ENCODE data around the gene RPL10A.
A peak's percentile ranks its signal among the peaks of the same experiment; 100 is the strongest.
"Not testable (repeated sequence)": the region's sequence is repeated elsewhere in the genome, so short reads cannot be mapped to it uniquely, and the experiment has no call there.

Gene RPL10A

GRCh38 chr6:35468181-35468979, at the start of gene RPL10A:
Gene RPL10A, plus strand, starts transcription at chr6:35468401. Its CDS starts 34 bp downstream, at chr6:35468435.
- DNase-seq = peak; percentile 93

DNA sequence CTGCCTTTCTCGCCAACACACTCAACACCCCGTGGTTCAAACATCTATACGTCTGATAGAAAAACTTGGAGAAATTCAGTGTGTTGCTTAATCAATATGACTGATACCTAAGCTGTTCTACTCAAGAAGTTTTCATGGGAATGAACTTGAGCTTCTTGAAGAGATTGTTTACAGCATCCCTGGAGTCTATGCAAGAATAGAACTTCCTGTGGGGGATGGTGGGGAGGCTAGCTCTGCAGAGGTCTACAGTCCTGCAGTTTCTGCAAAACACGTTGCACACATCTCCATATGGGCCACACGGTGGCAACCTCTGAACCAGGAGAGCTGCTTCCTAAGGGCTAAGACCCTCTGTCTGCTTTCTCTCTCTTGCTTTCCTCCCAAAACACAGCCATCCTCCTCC, 48.8 kb upstream of the RPL10A start:
- no peak for DNase-seq

- DNase-seq = no peak
Observed at GRCh38 chr6:35419961-35420360, 48.2 kb upstream of the RPL10A start.

DNA sequence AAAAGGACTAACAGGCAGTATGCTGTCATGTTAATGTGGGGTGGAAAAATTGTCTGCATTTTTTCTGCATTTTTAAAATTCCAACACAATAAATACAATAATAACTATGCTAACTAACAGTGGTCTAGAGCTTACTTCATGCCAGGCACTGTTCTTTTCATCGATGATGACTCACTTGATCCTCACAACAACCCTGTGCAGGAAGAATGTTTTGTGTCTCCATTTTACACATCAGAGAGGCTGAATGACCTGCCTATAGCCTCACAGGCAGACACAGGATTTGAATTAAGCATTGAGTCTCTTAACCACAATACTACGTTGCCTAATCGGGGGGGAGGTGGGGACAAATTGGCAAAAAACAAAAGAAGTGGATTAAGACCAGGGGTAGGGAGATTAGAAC, 42.9 kb upstream of the RPL10A start:
- DNase-seq = peak; percentile 8

- no peak for DNase-seq
Observed at GRCh38 chr6:35426074-35426473, 42.1 kb upstream of the RPL10A start.

- no peak for DNase-seq
Observed at GRCh38 chr6:35427435-35427834, 40.8 kb upstream of the RPL10A start.

- DNase-seq = peak; percentile 31
Observed at GRCh38 chr6:35427851-35428321, 40.3 kb upstream of the RPL10A start.

DNA sequence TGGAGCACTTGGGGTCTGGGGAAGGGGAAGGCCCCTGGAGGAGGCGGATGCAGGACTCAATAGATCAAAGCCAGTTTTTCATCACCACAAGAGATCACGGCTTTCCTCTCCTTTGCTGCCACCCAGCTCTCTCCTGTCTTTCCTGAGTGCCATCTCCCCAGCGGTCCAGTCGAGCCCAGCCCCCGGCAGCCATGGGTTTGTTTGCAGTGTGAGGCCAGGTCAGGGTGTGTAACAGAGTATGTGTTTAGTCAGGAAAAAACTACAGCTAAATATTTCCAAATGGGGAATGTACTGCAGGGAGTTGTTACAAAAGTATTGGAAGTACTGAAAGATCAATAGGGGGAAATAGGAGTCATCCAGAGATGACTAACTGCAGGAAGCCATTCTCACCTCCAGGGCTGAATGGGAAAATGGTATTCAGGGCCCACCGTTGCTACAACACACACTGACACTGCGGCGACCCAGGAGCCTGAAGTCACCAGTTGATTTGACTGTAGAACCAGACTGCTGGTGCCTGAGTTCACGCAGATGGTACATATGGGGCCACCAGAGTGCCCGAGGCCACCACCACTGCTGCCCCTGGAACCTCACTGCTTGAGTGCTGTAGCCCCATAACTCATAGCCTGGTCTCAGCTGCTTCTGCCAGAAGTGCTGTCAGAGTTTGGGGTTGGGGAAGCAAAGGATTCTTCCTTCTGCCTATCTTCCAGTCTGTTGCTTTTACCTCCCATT, 39.6 kb upstream of the RPL10A start:
- DNase-seq = peak; percentile 13

DNA sequence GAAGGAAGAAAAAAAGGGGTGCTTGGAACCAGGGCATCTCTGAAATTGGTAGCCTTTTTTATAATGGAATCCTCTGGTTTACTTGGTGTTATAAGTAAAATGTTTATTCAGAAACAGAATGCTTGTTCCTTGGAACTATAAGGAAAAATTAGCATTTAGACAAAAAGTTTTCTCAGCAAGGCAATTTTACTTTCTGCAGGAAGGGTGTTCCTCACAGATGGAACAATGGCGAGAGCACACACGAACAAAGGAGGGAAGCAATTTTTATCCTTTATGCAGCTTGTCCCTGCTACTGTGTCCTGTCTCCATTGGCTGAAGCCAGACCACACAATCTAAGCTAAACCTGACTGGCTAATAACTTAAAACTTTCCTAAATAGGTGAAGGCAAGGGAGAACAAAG, 38.7 kb upstream of the RPL10A start:
- no peak for DNase-seq

GRCh38 chr6:35432291-35432690, 35.9 kb upstream of the RPL10A start:
- no peak for DNase-seq

DNA sequence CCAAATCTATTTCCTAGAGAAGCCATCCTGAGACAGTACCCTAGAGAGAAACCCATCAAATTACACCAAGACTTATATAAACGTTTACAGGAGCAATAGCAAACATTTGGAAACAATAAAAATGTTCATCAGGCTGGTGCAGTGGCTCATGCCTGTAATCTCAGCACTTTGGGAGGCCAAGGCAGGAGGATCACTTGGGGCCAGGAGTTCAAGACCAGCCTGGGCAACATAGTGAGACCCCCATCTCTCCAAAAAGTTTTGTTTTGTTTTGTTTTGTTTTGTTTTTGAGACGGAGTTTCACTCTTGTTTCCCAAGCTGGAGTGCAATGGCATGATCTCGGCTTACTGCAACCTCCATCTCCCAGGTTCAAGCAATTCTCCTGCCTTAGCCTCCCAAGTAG, 35.5 kb upstream of the RPL10A start:
- DNase-seq = not testable (repeated sequence)

DNA sequence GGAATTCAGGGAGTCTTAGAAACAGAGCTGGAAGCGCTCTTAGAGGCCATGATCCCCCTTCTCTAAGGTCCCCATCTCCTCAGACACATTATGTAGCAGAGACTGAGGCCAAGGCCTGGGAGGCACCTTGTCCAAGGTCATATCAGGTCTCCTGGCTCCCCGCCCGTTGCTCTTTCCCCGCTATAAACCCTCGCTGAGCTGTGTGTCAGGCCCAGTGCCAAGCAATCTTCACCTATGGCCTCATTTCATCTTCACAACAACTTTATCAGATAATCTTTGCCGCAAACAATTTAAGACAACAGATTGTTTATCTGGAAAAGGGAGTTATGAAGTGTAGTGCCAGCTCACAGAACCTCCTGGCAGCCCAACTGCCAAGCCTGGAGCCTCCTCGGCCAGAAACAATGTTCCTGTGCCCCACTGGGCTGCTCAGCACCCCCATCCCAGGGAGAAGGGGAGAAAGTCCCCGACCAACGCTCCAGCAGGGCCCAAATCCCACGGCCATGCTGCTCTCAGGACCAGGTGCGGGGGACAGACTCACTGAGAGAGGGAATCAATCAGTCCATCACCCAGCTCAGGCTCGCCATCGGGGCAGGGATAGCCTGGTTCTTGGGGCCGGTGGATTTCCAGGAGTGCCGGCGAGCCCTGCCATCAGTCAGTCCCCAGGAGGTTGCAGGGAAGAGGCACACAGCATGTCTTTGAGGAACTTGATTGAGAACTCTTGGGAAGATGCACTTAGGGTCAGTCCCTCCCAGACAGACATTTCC, 32.9 kb upstream of the RPL10A start:
- DNase-seq = no peak

DNA sequence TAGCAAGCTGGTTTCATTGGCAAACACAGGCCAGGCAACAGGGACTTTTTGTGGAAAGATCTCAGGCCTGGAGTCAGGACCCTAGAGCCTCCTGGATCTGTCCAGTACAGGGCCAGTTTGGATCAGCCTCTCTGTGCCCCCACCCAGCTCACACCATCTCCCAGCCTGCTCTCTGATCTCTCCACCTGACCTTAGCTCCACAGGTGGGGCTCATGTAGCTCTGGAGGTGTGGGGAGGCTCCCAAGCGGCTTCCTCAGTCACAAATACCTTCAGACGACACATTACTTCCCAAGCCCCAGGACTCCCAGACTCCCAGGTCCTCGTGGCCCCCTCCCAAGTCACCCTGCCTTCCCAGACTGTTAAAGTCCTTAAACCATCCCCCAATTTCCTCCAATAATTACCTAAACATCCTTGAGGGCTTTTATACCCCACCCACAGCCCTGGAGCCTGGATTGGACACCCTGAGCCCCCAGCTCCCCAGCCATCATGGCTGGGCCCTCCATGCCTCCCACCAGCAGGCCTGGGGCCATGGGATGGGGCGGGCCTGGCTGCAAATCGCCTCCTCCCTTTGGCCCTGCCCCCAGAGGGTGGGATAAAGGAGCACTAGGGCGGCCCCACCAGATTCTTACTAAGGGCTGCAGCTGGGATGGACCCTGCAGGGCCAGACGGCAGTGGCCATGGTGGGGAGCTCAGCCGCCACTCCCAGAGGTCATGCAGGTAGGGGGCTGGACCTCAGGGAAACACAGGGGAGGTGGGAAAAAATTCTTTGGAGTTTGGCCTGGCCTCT, 31.9 kb upstream of the RPL10A start:
- no peak for DNase-seq

DNA sequence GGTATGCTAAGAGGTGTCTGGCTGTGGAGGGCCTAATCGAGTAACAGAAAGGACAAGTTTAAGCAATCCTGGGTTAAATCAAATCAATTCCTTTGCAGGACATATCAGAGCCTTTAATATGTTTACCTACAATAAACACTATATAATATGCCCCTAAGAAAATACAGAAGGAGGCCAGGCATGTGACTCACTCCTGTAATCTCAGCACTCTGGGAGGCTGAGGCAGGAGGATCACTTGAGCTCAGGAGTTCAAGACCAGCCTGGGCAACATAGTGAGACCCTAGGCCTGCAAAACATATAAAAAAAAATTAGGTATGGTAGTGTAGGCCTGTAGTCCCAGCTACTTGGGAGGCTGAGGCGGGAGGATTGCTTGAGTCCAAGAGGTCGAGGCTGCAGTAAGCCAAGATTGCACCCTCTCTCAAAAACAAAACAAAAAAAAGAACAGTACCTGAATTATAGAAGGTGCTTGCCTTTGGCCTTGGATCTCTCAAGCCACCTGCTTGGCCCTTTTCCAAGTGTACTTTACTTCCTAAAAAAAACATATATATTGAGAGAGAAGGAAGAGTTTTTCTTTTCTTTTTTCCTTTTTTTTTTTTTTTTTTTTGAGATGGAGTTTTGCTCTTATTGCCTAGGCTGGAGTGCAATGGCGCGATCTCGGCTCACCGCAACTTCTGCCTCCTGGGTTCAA, 29.7 kb upstream of the RPL10A start:
- not testable (repeated sequence) for DNase-seq

DNA sequence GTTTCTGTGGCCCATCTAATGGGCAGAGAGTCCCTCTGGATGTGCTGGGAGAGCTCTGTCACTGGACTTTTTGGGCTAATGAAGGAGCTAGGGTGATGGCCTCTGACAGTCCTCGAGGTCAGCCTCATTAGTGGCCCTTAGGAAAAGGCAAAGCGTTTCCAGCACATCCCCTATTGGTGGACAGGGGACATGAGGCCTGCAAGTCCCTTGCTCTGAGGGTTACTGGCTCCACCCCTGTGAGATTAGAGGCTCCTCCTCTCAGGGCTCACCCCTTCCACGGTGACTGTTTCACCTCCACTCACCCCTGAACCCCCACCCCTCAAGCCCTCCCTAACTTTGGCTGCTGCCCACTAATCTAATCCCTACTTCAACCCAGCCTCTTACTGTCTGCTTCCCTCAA, 28.9 kb upstream of the RPL10A start:
- DNase-seq = no peak

- no peak for DNase-seq
Observed at GRCh38 chr6:35441205-35441604, 27.0 kb upstream of the RPL10A start.

DNA sequence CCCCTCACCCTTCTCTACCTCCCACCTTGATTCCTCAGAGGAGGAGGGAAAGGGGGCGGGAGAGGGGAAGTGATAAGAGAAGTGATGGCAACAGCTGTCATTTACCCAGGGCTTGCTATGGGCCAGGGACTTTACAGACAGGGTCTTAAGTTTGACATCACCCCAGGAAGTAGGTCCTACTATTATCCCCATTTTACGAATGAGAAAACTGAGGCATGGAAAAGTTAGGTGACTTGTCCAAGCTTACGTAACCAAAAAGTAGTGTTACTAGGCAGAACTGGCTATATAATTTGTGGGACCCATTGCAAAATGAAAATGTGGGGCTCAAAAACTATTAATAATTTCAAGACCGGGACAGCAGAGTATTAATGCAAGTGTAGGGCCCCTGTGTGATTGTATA, 26.6 kb upstream of the RPL10A start:
- no peak for DNase-seq

GRCh38 chr6:35442693-35443092, 25.5 kb upstream of the RPL10A start:
- DNase-seq = no peak

- DNase-seq = no peak
Observed at GRCh38 chr6:35443341-35444030, 24.7 kb upstream of the RPL10A start.

- no peak for DNase-seq
Observed at GRCh38 chr6:35445691-35446090, 22.5 kb upstream of the RPL10A start.

GRCh38 chr6:35448191-35448590, 20.0 kb upstream of the RPL10A start:
- no peak for DNase-seq

Data from T1000 (cell line).